Measurements from ENCODE around the gene CTAGE1.

The CTAGE1 gene

DNA sequence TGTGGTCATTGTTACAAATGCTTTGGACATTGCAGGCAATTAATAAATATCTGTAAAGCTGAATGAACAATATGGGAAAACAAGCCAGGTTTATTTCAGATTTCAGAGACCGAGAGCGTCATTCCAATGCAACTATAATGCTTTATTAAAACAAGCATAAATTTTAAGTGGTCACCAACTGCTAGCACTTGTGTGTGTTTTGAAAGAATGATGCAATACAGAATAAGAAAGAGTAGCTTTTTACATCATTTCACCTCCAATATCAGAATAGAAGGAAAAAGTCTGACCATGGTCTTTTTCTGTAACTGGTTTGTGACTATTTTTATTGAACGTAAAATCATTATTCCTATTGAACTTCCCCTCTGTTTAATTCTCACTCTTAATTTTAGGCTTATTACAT, 7.6 kb downstream of the CTAGE1 start:
- TF ChIP-seq, protein P1, sequence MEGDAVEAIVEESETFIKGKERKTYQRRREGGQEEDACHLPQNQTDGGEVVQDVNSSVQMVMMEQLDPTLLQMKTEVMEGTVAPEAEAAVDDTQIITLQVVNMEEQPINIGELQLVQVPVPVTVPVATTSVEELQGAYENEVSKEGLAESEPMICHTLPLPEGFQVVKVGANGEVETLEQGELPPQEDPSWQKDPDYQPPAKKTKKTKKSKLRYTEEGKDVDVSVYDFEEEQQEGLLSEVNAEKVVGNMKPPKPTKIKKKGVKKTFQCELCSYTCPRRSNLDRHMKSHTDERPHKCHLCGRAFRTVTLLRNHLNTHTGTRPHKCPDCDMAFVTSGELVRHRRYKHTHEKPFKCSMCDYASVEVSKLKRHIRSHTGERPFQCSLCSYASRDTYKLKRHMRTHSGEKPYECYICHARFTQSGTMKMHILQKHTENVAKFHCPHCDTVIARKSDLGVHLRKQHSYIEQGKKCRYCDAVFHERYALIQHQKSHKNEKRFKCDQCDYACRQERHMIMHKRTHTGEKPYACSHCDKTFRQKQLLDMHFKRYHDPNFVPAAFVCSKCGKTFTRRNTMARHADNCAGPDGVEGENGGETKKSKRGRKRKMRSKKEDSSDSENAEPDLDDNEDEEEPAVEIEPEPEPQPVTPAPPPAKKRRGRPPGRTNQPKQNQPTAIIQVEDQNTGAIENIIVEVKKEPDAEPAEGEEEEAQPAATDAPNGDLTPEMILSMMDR (IDR thresholded peaks at IDR 0.05; ENCODE audit: insufficient read depth, low read depth, low read length, missing control alignments), result no peak
- no peak for DNase-seq (ENCODE audit: low read depth)
- H3K4me3 ChIP-seq (ENCODE audit: low read depth, low read length), result no peak overlapping the region

DNA sequence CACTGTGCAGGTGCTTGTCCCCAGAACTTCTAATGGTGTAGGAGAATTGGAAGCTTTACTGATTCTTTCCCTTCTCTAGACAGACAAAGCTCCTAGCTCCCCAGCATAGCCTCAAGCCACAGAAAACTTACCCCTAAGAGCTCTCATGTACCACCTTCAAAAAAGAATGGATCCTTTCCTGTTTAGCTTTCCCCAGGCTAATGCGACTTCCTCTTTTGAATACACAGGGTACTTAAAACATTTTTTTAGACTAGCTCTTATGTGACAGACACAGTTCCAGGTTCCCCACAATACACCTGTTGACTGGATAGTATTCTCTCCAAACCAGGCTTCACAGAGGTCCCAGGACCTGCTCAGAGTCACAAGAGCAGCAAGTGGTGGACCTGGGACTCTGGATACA, 8.3 kb downstream of the CTAGE1 start:
- TF ChIP-seq, protein P1 (IDR thresholded peaks at IDR 0.05; ENCODE audit: insufficient read depth, low read depth, low read length, missing control alignments), result no peak

DNA sequence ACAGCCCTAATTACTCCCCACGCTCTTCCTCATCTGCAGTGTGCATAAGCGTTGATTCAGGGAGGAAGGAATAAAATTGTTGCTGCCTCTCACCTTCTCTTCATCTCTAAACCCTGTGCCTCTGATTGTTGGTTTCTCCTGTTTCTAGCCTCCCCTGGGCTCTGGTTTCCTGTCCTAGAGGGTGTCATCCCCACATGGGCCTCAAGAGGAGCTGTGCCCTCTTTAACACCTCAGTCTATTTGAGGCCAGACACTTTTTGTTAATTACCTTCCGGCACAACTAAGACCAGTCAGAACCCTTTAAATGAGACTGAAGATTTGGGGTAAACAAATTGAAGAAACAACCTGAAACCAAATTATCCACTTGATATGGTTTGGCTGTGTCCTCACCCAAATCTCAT, 9.7 kb downstream of the CTAGE1 start:
- TF ChIP-seq, protein P1 (IDR thresholded peaks at IDR 0.05; ENCODE audit: insufficient read depth, low read depth, low read length, missing control alignments), result peak; percentile 7

More for the DNA sequence above, 8.3 kb downstream of the CTAGE1 start:
- no peak overlapping the region for H3K4me3 ChIP-seq (ENCODE audit: low read depth, low read length)
- no peak for DNase-seq (ENCODE audit: low read depth)

DNA sequence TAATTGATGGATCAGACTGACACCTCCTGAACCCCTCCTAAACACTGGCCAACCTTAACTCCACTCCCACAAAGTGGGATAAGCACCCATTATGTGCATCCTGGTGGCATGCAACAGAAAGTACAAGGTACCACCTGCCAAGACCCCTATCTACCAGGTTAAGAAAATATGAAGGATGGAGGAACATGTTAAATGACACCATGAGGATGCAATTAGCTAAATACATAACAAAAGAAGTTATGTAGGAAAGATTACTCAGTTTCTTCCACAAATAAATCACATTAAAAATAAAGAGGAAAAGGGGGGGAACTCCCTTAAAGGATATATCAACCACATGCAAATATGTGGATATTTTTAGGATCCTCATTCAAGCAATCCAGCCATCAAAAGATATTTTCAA, 12.6 kb downstream of the CTAGE1 start:
- no peak for DNase-seq (ENCODE audit: low read depth)
- TF ChIP-seq, protein P1 (IDR thresholded peaks at IDR 0.05; ENCODE audit: insufficient read depth, low read depth, low read length, missing control alignments), result no peak
- no peak overlapping the region for H3K4me3 ChIP-seq (ENCODE audit: low read depth, low read length)

More for the DNA sequence above, 9.7 kb downstream of the CTAGE1 start:
- no peak for DNase-seq (ENCODE audit: low read depth)
- H3K4me3 ChIP-seq (ENCODE audit: low read depth, low read length), result no peak overlapping the region

DNA sequence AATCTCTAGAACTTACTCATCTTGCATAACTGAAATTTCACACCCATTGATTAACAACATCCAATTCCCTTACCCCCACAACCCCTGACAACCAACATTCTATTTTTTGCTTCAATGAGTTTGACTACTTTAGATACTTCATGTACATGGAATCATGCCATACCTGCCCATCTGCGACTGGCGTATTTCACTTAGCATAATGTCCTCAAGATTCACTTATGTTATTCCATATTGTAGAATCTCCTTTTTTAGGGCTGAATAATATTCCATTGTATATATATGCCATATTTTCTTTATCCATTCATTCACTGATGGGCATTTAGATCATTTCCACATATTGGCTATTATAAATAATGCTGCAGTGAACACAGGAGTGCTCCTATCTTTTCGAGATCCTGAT, 13.8 kb downstream of the CTAGE1 start:
- TF ChIP-seq, protein P1 (IDR thresholded peaks at IDR 0.05; ENCODE audit: insufficient read depth, low read depth, low read length, missing control alignments), result no peak
- DNase-seq (ENCODE audit: low read depth), result no peak

DNA sequence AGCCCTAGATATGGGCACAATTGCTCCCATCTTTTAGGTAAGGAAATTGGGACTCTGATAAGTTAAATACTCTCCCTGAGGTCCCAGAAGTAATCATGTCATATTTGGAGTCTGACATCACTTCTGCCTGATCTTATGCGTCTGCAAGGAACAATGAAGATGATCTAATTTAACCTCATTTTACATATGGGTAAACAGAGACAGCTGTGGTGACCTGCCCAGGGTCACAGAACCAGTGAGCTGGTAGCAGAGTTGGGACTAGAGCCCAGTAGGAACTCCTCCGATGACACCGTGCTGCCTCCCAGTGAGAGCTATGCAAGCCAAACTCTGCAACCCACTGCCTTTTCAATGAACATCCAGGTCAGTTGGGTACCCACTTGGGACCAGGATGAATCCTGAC, 17.8 kb downstream of the CTAGE1 start:
- H3K4me3 ChIP-seq (ENCODE audit: low read depth, low read length), result no peak overlapping the region
- TF ChIP-seq, protein P1 (IDR thresholded peaks at IDR 0.05; ENCODE audit: insufficient read depth, low read depth, low read length, missing control alignments), result no peak
- no peak for DNase-seq (ENCODE audit: low read depth)

More for the DNA sequence above, 13.8 kb downstream of the CTAGE1 start:
- no peak overlapping the region for H3K4me3 ChIP-seq (ENCODE audit: low read depth, low read length)

DNA sequence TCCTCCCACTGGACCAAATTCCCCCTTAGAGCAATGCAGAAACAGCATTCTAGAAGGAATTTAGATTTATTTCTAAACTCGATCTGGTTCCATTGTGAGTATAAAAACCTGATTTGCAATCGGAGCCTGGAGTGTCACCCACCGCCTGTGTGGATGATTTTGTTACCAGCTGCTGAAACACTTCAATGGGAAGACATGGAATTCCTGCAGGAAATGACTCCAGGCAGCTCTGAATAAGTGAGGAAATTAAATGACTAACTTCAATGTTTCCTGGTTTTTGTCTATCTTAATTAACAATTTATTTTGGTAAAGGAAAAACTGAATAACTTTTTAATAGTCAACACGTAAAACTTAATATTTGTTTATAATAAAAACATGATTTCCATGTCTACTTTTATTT, 19.3 kb downstream of the CTAGE1 start:
- TF ChIP-seq, protein P1 (IDR thresholded peaks at IDR 0.05; ENCODE audit: insufficient read depth, low read depth, low read length, missing control alignments), result no peak
- no peak overlapping the region for H3K4me3 ChIP-seq (ENCODE audit: low read depth, low read length)
- no peak for DNase-seq (ENCODE audit: low read depth)

All from GM12865 (cell line).